Fibroblast of the aortic adventitia (primary cell): ENCODE results near the gene CDC42BPA. TPM values are rescaled to one million over a fixed set of nuclear protein-coding genes. Genes with fewer than 3 reads are reported as not detected.

Experiments used
- DNase-seq: peaks from one replicate; pipeline ENCODE4 v3.0.0-alpha.2; 2010; ENCODE audit warnings: low read depth
- H3K4me3 ChIP-seq: 2 replicates; pipeline ENCODE4 v1.5.1; 2011; ENCODE audit warnings: low read depth, mild to moderate bottlenecking, control low read depth, low read length, moderate library complexity
- CTCF ChIP-seq: IDR thresholded peaks from 2 replicates; pipeline ENCODE4 v1.5.1; 2011; ENCODE audit warnings: mild to moderate bottlenecking, low read length, control low read depth, inconsistent platforms; ENCODE audit not compliant: insufficient read depth
- total RNA-seq: library from RNA; depleted of rRNA; stranded (reverse); fragments of >200 nt; gene quantifications from 2 replicates; pipeline ENCODE4 v1.2.3, GENCODE V29; 2012; ENCODE audit warnings: low replicate concordance

CDC42BPA gene
- total RNA-seq, 1 donor = 82.5 TPM

DNA sequence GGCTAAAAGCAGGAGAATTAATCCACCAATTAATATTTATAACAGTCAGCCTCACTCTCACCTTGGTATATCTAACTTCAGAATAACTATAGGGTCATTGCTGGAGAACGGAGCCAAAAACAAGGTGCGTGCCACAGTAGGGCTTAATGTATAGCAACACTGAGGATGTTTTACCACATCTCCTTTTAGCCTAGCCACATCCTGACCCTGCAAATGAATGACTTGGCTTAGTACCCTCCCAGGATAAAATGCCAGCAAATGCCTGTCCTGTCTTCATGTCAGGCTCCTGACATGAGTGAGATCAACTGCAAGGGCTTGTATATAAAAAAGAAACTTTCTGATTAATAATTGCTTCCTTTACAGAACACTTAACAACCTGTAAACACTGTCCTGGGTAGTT, 2.7 kb upstream of the CDC42BPA start:
- no peak for TF ChIP-seq CTCF
- no peak overlapping the region for H3K4me3 ChIP-seq
- no peak for DNase-seq

- H3K4me3 ChIP-seq = no peak overlapping the region
- no peak for DNase-seq
- TF ChIP-seq CTCF = no peak
Observed at GRCh38 chr1:227320476-227320875, 2.2 kb upstream of the CDC42BPA start.

- DNase-seq = peak; percentile 12
- TF ChIP-seq CTCF = no peak
- H3K4me3 ChIP-seq = peak overlapping the region; percentile 86
Observed at GRCh38 chr1:227318853-227319607, 738 bp upstream of the CDC42BPA start.

GRCh38 chr1:227317523-227318015, 723 bp downstream of the CDC42BPA start:
- H3K4me3 ChIP-seq = peak overlapping the region; percentile 86
- TF ChIP-seq CTCF = peak; percentile 44
- DNase-seq = peak; percentile 66

DNA sequence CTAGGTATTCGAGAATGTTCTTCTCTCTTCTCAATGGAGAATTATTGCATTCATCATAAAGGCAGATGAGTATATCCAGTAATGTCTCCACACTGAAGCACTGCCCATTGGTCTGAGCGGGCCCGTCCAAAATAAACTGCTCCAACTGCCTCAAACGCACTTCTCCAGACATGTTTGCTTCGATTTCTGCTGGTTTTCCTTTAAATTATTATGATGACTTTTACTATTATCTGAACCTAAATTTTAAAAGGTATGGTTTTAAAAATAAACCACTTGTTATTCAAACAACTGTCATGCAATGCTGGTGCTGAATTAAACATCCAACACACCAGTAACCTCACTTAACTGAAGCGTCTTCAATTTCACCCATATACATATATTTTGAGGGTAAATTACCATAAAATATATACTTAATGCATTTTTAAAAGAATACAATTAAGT, 1.3 kb downstream of the CDC42BPA start:
- TF ChIP-seq CTCF = no peak
- H3K4me3 ChIP-seq = peak overlapping the region; percentile 86
- peak; percentile 41 for DNase-seq

DNA sequence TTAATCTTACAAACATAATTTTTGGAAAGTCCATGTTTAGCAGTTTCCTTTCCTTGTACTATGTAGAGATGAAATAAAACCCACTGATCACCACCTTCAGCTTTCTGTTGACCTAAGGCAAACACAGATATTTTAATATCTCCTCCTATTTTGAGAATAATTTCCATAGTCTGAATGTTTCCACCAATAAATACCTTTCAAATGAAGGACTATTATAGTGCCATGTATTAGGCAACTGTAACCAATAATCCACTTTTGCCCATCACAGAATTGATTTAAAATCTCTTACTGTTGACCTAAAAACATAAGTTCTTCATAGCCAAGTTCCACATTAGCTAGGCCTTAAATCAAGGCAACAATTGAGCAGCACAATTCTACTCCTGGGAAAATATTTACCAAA, 1.8 kb downstream of the CDC42BPA start:
- DNase-seq = peak; percentile 6
- TF ChIP-seq CTCF = no peak
- H3K4me3 ChIP-seq = peak overlapping the region; percentile 86
